Epidermal melanocyte (primary cell): ENCODE results near the gene CASP4.
"Not testable (repeated sequence)": the region's sequence is repeated elsewhere in the genome, so short reads cannot be mapped to it uniquely, and the experiment has no call there.

ENCODE experiments used
- DNase-seq: peaks from one replicate; pipeline ENCODE4 v3.0.0; 2011; ENCODE audit warnings: low spot score; ENCODE audit not compliant: insufficient read length

The CASP4 gene

GRCh38 chr11:104957280-104957679, 11.1 kb downstream of the CASP4 start:
- DNase-seq, result no peak

- no peak for DNase-seq
These were observed 11.8 kb downstream of the CASP4 start for GRCh38 chr11:104956528-104956927.

DNA sequence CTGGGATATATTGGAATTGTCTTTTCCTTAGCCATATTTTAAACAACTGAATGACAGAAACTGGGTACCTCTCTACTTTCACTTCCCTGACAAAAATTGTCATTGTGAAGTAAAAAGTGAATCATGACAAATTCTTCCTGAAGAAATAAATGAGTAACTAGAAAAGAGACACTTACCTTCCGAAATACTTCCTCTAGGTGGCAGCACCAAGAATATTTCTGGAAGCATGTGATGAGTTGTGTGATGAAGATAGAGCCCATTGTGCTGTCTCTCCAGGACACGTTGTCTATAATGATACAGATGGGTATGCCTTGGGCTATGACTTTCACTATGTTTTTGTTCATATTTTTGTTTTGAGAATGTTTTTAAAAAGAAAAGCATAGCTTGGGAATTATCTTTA, 21.5 kb downstream of the CASP4 start:
- no peak for DNase-seq

DNA sequence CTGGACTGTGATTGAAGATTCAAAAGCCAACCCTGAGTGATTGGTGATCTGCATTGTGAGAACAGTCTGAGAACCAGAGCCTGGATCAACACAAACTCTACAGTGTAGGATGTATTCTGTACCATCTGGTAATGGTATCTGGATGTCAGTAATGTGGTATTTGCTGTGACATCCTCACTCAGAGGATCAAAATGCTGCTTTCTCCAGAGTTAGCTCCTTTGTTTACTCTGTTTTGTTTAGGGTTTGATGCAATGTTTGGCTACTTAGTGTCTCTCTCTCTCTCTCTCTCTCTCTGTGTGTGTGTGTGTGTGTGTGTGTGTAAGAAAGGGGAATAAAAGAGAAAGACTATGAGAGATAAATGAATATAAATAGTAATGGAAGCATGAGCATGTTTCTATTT, 24.3 kb downstream of the CASP4 start:
- no peak for DNase-seq

- no peak for DNase-seq
These were observed 24.8 kb downstream of the CASP4 start for GRCh38 chr11:104943561-104943960.

- DNase-seq, result no peak
These were observed 33.8 kb downstream of the CASP4 start for GRCh38 chr11:104934594-104934993.

- DNase-seq, result not testable (repeated sequence)
These were observed 34.3 kb downstream of the CASP4 start for GRCh38 chr11:104934073-104934472.

- no peak for DNase-seq
These were observed 39.6 kb downstream of the CASP4 start for GRCh38 chr11:104928811-104929210.

GRCh38 chr11:104926771-104927611, 41.4 kb downstream of the CASP4 start:
- DNase-seq, result no peak

- DNase-seq, result no peak
These were observed 42.5 kb downstream of the CASP4 start for GRCh38 chr11:104925850-104926249.

DNA sequence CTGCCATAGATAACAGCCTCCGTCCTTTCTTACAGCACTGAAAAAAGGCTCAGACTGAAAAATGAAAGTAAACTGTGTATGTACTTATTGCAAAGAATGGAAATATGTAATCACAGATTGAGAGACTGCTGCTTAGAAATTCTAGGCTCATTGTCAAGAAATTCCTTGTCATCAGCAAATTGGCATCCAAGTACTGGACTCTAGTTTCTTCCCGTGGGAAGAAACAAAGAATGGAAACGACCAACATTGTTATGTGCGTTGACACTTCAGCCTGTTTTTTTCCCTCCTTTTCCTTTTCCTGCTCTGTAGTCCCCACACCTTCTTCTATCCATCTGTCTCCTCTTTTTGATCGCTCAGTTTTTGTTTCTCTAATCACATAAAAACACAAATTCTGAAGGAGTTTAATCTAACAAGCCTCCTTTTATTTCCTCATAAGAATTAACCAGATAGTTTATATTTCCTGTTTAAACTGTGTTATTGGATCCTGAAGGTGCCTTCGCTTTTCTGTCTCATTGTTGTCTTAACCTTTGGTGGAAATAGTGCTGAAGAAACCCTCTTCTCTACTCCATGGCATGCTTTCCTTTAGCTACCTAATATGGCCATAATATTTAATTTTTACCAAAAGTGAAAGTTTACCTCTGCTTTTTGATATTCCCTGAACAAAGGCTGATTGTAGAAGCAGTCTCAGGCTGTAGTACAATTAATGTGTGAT, 50.1 kb downstream of the CASP4 start:
- DNase-seq, result no peak

- no peak for DNase-seq
These were observed 50.9 kb downstream of the CASP4 start for GRCh38 chr11:104917271-104918112.

DNA sequence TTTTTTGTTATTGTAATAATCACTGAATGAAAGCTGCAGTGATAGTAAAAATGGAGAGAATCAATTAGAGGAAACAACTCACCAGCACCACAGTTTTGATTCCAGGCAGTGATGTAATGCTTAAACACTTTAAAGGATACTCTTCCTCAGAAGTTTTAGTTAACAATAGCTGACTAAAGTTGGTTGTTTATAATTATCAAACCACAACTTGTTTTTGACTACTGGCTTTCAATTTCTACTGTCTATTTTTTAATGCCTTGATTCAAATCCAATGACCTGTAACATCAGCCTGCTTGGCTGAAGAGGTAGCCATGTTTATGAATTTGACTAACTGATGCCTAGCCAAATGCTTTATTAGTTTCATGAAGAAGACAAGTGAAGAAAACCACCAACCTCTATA, 51.9 kb downstream of the CASP4 start:
- DNase-seq, result no peak

GRCh38 chr11:104912102-104912501, 56.3 kb downstream of the CASP4 start:
- no peak for DNase-seq

DNA sequence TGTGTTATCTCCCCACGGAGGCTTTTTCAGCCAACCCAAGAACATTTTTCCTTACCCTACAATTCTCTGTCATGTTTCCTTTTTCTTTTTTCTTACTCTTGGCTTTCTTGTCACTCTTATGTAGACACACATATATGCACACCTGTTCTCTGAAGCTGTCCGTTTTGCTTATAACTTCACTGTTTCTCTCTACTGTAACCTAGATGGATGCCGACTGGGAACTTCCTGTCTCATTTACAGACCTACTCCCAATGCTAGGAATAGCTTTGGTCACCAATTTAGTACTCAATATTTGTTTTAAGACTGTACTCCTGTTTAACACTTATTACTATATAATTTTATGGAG, 60.2 kb downstream of the CASP4 start:
- no peak for DNase-seq

GRCh38 chr11:104907521-104908185, 60.7 kb downstream of the CASP4 start:
- no peak for DNase-seq

DNA sequence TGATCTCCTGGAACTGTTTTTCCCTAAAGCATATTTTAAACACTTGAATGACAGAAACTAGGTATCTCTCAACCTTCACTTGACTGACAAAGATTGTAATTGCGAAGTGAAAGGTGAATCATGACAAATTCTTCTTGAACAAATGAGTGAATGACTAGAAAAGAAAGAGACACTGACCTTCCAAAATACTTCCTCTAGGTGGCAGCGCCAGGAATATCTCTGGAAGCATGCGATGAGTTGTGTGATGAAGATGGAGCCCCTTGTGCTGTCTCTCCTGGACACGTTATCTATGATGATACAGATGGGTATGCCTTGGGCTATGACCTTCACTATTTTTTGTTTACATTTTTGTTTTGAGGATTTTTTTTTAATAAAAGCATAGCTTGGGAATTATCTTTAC, 63.1 kb downstream of the CASP4 start:
- no peak for DNase-seq

DNA sequence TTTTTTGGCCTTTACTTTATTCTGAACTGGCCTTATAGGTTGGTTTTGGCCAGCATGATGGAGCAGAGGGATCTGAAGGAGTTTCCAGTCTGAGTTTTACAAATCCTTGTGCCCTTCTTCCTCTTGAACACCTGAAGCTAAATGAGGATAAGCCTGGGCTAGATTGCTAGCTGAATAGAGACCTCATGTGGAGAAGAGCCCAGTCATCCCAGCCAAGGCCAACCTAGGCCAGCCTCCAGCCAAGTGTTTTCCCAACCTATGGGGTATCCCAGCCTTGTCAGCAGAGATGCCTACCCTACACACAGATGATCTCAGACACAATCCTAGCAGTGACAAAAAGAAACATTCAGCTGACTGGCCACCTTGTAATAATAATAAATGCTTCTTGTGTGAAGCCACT, 69.1 kb downstream of the CASP4 start:
- DNase-seq, result no peak

DNA sequence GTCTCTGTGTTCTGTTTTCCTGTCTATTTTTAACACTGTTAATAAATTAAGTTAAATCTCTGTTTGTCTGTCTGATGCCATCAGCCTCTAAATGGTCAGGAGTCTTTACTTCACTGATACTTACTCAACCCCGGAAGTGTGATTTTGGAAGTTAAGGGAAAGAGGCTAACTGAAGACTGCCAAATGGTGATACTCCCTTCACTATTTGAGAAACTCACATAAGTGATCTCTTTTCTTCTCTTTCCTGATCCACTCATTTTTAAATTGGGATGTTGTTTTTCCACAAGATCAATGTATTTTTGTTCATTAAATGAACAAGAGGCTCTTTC, 69.7 kb downstream of the CASP4 start:
- DNase-seq, result no peak

GRCh38 chr11:104897891-104898684, 70.3 kb downstream of the CASP4 start, which contains the start of gene CASP12:
TSS of gene CASP12 (minus strand) at chr11:104898460.
- no peak for DNase-seq

GRCh38 chr11:104895634-104896033, 72.7 kb downstream of the CASP4 start:
- no peak for DNase-seq
